Measurements from ENCODE around the gene NDUFS6.
"Not testable (repeated sequence)": the region's sequence is repeated elsewhere in the genome, so short reads cannot be mapped to it uniquely, and the experiment has no call there.

The NDUFS6 gene

GRCh38 chr5:1799602-1800471 lies 1.4 kb upstream of the NDUFS6 start, which contains the start of gene MRPL36:
Gene MRPL36 (minus strand): TSS chr5:1799837. CDS start chr5:1798935, 902 bp downstream.
- peak; percentile 82 for DNase-seq

- peak; percentile 72 for DNase-seq
These were observed 560 bp upstream of the NDUFS6 start for GRCh38 chr5:1800472-1801221.

GRCh38 chr5:1801967-1802295 lies 724 bp downstream of the NDUFS6 start:
- DNase-seq, result no peak

GRCh38 chr5:1803192-1803591 lies 2.0 kb downstream of the NDUFS6 start:
- no peak for DNase-seq

- DNase-seq, result no peak
These were observed 2.9 kb downstream of the NDUFS6 start for GRCh38 chr5:1804001-1804690.

GRCh38 chr5:1805326-1805725 lies 4.1 kb downstream of the NDUFS6 start:
- no peak for DNase-seq

GRCh38 chr5:1805736-1806135 lies 4.5 kb downstream of the NDUFS6 start:
- no peak for DNase-seq

GRCh38 chr5:1806199-1806598 lies 5.0 kb downstream of the NDUFS6 start:
- no peak for DNase-seq

- no peak for DNase-seq
These were observed 5.8 kb downstream of the NDUFS6 start for GRCh38 chr5:1806974-1807373.

- DNase-seq, result no peak
These were observed 6.4 kb downstream of the NDUFS6 start for GRCh38 chr5:1807451-1808185.

- no peak for DNase-seq
These were observed 7.2 kb downstream of the NDUFS6 start for GRCh38 chr5:1808439-1808838.

GRCh38 chr5:1809416-1810035 lies 8.3 kb downstream of the NDUFS6 start:
- no peak for DNase-seq

- DNase-seq, result no peak
These were observed 9.4 kb downstream of the NDUFS6 start for GRCh38 chr5:1810581-1811101.

GRCh38 chr5:1814183-1815020 lies 13.2 kb downstream of the NDUFS6 start:
- no peak for DNase-seq

- no peak for DNase-seq
These were observed 14.0 kb downstream of the NDUFS6 start for GRCh38 chr5:1815071-1815786.

- DNase-seq, result no peak
These were observed 14.7 kb downstream of the NDUFS6 start for GRCh38 chr5:1815881-1816292.

- not testable (repeated sequence) for DNase-seq
These were observed 15.4 kb downstream of the NDUFS6 start for GRCh38 chr5:1816495-1817089.

- DNase-seq, result no peak
These were observed 16.2 kb downstream of the NDUFS6 start for GRCh38 chr5:1817261-1818043.

- no peak for DNase-seq
These were observed 17.6 kb downstream of the NDUFS6 start for GRCh38 chr5:1818784-1819183.

Data from NCI-H510A treated with DMSO at 0.1 percent for 48 hours (cell line).